ENCODE data around the gene TEX11.
A peak's percentile ranks its signal among the peaks of the same experiment; 100 is the strongest.

Gene TEX11

GRCh38 chrX:70496491-70496890 lies 412.0 kb downstream of the TEX11 start:
- no peak for DNase-seq (ENCODE audit: low read depth)

- no peak for DNase-seq (ENCODE audit: low read depth)
Observed at GRCh38 chrX:70494441-70494840, 414.1 kb downstream of the TEX11 start.

DNA sequence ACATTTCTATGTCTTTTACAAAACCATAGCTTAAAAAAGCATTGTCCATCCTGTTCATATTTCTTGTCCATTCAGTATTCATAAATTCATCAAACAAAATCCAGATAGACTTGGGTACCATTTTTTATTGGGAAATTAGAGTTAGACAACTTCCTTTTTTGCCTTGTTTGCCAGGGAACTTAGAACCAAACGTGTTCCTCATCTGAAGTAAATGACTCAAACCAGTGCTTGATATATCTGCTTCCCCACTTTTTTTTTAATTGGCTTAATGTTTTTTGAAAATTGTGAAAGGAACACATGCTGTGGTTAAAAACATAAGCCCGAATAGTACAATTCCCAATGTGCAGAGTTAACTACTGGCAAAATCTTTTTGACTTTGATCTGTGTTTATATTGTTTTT lies 419.7 kb downstream of the TEX11 start:
- DNase-seq (ENCODE audit: low read depth), result no peak

DNA sequence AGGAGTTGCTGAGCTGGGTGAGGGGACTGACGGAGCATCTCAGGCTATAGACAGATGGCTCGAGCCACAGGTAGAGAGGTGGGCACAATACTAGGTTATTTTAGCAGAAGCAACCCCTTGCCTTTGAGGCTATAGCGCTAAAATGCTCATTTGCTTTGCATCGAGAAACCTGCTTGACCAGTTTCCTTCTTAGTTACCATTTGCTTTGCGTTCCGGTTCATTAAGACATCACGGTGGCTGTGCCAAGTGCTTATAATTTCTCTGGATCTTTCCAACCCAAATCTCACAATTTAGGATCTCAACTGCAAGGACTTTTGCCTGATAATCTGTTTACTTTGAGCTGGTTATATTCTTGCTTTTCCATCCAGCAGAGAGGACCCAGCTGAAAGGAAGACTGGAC lies 423.0 kb downstream of the TEX11 start:
- no peak for DNase-seq (ENCODE audit: low read depth)

DNA sequence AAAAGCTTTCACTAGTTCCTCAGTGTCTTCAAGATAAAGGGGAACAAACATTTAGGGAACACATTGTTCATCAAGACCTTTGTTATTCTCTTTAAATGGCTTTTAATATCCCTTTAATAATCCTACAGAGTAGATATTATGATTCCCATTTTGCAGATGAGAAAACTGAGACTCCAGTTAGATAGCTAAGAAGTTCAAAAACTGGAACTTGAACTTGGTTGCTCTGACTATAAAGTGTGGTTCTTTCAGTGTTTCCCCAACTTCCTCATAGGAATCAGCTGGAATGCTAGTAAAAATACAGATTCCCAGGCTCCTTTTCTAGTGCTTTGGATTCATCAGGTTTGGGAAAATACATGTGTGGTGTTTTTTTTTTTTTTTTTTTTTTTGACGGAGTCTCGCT lies 426.2 kb downstream of the TEX11 start:
- no peak for DNase-seq (ENCODE audit: low read depth)

GRCh38 chrX:70481471-70482270 lies 426.8 kb downstream of the TEX11 start:
- no peak for DNase-seq (ENCODE audit: low read depth)

DNA sequence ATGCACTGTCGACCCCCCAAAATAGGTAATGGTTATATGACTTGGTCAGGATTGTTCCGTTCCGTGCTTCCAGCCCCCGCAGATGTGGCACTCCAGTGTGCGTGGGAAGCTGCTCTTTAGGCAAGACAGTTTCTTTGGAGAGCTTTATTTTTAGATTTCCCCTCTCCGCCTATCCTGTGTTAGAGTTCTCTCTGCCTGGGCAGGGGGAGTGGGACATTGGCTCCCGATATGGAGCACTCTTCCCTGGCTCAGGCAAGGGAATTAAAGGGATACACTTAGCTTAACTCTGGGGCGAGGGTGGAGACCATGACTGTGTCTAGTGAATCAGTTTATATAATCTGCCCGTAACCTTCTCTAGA lies 427.9 kb downstream of the TEX11 start:
- DNase-seq (ENCODE audit: low read depth), result no peak

GRCh38 chrX:70479922-70480659 lies 428.4 kb downstream of the TEX11 start:
- no peak for DNase-seq (ENCODE audit: low read depth)

DNA sequence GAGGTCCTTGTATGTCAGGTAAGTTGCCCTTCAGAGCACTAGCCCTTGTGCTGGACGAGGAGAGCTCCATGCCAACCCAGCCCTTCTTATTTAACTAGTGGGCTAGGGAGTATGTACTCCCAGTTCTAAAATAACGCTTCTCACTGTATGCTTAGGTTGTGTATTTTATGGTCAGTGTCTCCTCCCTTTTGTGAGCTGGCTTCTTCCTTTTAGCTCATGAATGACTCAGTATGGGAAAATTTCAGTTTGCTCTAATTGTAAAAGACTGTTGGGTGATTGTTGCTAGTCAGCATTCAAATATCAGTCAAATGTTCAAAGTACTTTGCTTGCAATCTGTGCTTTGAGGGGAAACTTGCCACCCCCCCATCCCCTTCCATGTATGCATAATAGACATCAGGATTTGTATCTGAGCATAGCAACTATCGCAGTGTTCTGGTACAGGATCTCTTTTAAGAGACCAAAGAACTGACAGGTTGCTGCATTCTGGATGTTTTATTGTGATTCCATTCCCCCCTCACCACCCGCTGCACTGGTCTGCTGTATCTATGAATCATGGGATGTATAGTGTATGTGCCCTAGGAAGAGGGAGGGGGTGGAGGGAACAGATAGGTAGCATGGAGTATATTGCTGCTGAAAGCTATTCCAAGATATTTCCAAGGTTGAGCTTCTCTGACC lies 429.1 kb downstream of the TEX11 start:
- DNase-seq (ENCODE audit: low read depth), result peak; percentile 39
